GM12874 (cell line): ENCODE results near the gene ZDHHC13.

Source experiments
- CTCF ChIP-seq: IDR thresholded peaks from 2 replicates; pipeline ENCODE4 v1.5.1; 2011; ENCODE audit warnings: low read depth, mild to moderate bottlenecking, control low read depth, low read length, moderate library complexity; ENCODE audit not compliant: insufficient read depth

ZDHHC13 gene

DNA sequence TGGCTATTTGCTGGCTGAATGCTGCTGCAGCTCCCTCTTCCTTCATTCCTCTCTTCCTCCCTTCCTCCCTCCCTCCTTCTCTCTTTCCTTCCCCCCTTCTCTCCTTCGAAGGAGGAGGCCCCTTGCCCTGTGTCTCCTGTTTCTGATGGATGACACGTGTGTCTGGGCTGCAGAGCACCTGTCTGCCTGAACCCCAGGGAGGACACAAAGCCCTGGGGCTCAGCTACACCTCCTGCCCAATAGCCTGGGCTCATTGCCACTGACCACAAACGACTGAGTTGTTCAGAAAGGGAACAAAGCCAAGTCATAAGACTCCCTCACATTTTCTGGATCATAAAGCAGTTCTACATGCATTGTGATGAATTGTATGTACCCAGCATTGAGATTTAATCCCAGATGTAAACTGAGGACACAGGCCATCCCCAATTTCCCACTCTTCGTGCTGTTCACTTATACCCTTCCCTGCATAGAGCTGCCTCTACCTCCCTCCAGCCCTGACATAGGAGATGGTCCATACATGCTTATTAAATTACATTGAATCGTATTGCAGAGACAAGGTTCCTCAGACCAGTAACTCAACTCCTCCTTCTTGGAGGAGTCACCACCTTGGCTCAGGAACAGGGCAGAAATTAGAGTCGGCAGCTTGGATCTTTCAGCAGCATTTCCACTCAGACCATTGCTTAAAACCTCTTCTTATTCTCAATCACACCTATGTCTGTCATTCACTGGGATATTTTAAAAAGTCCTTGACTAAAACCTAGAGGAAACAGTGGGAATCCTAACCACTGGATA lies 83.6 kb downstream of the ZDHHC13 start:
- TF ChIP-seq CTCF: no peak

- no peak for TF ChIP-seq CTCF
Measured at GRCh38 chr11:19201737-19202605, 85.0 kb downstream of the ZDHHC13 start, which contains the start of gene CSRP3. TSS of gene CSRP3 (minus strand) at chr11:19201983. CDS start at chr11:19192448, 9,535 bp downstream.

DNA sequence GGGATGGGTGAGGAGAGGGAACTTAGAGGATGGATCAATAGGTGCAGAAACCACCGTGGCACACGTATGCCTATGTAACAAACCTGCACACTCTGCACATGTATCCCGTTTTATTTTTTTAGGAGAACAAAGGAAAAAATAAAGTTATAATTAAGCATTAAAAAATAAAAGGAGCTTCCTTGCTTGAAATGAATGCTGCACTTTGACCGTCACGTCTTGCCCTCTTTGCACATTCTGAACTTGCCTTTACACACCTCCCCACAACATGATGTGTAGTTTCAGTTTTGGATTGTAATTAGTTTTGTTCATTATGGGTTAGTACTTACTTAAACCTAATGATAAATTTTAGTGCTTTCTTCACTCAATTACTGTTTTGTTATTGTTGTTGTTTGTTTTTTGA lies 87.9 kb downstream of the ZDHHC13 start:
- TF ChIP-seq CTCF: no peak

DNA sequence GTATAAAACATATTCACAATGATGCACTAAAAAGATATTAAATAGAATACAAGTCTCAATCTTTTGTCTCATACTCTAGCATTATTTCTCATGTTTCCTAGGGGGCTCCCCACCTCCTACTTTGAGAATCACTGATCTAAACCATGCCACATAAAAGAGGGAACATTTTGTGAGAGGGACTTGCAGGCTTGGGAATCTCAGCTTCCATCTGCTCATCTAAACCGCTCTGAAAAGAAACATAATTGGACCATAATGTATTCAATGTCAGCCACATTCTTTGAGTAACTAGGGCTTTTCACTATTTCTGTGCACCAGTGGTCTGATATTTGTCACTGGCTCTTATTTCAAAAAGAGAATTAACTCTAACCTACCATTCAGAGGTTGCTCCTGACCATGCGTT lies 91.2 kb downstream of the ZDHHC13 start:
- no peak for TF ChIP-seq CTCF

DNA sequence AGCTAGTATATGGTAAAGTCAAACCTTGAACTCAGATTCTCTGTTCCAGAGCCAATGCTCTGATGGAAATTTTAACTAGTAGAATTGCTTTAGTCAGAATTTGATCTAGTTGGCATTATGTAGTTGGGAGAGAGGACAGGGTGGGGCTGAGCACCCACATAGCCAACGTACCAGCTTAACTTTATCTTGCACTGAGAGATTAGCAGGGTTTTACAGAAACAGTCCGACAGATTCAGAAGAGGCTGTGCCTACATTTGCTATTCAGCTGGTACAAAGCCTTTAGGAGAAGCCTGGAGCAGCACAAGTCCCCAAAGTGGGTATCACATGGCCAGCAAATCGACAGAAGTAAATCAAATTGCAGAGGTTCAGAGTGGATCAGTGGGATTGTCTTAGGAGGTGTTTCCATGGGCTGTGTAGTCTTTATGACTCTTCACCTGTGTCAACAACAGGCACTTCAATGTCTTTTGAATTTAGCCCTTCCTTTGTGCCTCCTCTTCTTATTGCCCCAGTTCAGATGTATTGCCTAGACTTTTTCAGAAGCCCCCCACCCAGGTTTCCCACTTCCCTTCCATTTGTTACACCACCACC lies 92.1 kb downstream of the ZDHHC13 start:
- no peak for TF ChIP-seq CTCF

- no peak for TF ChIP-seq CTCF
Measured at GRCh38 chr11:19209617-19210370, 92.8 kb downstream of the ZDHHC13 start.
